ENCODE results near the gene HK1.

Gene HK1

DNA sequence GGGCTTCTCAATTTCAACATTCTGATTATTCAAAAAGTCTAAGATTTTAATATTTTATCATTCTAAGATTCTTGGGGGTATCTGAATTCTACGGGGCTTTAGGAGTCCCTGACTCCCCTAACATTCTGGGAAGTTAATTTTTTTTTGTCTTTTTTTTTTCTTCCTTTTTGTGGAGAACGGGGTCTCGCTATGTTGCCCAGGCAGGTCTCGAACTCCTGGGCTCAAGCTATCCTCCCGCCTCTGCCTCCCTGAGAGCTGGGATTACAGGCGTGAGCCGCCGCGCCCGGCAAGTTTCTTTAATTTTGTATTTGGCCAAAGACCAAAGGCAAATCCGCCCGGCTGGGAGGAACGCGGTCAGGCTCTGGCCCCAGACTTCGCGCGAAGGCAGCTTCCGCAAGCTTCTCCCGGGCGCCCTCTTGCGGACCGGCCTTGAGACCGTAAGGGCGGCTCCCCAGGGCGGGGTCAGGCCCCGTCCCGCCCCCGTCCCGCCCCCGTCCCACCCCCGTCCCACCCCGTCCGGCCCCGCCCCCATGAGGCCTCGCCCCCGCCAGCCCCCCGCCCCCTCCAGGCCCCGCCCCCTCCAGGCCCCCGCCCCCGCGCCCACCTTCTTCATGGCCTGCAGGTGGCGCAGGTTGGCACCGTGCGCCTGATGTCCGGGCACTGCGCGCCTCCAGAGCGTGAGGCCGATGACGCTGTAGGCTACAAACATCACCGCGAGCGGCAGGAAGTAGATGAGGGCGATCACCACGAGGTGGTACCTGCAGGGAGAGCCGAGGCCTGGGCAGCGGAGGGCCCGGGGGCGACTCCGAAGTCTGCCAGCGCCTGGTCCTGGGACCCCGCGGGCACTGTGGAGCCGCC is 130.3 kb downstream of the HK1 start:
- DNase-seq: peak; percentile 92

DNA sequence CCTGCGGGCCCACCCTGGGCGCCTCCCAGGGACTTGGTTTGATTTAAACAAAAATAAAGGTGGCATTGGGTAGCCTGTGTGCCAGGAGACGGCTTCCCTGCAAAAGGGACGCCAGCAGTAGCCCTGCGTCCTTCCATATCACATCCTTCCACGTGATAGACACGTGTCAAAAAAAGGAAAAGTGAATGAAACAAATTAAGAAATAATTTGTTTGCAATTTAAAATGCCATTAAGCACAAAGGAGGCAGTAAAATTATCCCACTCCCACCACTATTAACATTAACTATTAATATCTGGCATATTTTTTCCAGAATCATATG is 130.8 kb downstream of the HK1 start:
- DNase-seq: no peak

DNA sequence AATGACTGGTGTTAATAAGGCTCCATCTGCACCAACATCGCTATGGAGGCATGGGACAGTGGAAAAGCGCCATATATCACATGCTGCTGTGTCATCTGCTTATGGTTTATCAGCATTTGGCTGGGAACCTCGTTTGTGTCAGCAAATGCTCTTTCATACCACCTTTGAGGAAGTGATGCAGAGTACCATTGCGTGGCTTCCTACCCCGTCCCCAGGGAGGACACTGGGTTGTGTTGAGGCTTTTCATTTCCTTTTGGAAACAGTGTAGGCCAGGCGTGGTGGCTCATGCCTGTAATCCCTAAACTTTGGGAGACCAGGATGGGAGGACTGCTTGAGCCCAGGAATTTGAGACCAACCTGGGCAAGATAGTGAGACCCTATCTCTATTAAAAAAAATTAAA is 131.7 kb downstream of the HK1 start:
- no peak for DNase-seq

DNA sequence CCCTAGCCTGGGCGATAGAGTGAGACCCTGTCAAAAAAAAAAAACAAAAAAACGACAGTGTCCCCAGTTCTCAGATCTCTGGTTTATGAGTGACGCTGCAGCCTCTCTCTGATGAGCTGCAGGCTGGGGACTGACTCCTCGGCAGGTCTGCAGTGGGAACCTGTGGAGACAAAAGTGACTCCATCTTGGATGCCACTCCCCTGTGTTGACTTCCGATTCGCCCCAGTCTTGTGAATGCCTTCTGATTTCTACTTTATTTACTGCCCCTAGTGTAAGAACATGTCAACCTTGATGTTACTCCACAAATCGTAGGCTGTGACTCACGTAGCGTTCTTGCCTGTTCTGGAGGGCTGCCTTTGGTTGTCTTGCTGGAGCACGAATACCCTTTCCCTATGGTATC is 132.2 kb downstream of the HK1 start:
- no peak for DNase-seq

DNA sequence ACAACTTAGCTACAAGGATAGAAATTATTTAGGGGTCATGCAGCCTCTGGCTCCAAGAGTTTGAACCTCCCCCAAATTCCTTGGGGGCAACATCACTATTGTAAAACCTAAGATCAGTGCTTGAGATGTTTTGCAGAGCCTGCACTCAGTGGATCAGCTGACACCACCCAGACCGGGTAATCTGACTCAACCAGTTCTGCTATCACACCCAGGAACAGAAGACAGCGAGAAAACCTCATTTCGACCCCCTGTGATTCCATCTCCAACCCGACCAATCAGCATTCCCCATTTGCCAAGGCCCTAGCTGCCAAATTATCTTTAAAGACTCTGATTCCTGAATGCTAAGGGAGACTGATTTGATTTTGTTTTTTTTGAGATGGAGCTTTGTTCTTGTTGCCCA is 133.2 kb downstream of the HK1 start:
- DNase-seq: no peak

DNA sequence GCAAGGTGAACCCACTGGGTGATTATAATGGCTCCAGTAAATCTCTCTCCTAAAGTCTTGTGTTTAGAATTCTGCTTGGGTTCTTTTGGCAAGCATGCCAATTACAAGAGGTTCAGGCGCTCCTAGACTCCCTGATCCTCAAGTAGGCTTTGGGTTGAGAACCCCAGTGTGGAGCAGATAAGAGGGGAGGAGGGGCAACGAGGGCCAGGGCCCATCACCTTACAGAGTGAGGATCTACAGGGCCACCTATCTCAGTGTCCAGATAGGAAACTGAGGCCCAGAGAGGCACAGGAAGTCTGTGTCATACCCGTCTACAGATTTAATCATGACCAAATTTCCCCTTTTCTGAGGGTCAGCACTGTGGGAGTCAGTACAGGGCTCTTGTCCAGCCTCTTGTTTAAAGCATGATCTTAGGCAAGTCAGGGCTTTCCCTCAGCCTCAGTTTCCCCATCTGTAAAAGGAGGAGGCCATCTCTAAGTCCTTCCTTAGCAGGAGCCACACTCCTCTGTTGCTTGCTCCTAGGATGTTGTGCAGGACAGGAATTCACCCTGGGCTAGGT is 134.0 kb downstream of the HK1 start:
- DNase-seq: no peak

DNA sequence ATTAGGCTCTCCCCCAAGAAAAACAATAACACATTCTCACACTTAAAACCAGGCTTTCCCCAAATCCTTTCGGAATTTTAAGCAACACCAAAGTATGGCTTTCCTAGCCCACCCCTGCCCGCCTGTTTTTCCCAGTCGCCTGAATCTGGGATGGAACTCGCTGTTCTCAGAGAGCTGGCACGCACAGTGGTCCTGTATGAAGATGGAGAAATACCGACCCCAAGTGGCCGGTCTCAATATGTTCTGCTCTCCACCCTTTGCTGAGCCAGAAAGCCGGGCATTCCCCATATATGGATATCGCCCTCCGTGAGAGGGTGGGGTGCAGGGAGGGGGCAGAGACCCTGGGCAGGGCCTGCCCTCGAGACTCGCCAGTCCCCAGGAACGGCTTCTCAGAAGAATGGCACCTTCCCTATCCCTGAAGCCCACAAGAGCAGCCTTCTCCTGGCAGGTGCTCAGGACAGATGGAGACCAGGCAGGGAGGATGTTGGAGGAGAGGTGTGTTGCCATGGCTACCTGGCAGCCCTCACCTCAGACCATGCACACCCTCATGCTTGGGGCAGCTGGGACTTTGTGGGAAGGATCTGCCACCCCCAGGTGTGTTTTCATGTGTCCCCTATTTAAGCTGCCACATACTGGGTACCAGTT is 135.0 kb downstream of the HK1 start:
- DNase-seq: peak; percentile 33

DNA sequence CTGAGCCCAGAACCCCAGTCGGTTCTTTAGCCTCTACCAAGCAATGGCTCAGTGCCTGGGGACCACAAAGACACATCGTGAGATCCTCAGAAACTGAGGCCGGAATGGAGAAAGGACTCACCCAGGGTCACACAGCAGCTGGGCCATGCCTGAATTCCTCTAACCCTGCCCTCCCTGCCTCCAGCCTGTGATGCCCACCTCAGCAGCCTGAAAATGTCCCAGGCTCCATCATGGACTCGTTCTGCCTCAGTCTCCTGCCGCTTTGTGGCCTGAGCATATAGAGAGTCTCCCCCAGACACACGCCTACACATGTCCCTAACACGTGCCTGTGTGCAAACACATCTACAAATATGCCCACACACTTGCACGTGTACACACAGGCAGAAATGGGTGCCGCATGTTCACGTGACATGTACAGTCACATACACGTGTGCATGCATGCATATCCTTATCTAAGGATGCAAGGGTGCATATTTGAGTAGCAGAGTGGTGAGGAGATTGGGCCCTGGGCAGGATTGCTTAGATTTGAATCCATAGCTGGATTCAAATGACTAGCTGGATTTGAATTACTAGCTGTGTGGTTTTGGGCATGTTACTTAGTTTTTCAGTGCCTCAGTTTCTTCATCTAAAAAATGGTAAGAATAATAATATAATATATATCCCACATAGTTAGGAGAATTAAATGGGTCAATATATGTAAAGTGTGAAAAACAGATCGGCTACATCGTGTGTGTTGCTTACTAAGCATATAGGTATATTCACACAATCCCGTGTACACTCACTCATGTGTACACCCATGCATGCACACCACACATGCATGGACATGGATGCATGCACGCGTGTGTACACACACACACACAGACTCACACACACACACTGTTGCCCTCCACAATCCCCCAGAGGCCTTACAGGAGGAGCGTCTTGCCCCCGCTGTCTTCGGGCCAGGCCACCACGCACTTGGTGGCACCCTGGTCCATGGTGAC is 136.0 kb downstream of the HK1 start:
- DNase-seq: no peak

DNA sequence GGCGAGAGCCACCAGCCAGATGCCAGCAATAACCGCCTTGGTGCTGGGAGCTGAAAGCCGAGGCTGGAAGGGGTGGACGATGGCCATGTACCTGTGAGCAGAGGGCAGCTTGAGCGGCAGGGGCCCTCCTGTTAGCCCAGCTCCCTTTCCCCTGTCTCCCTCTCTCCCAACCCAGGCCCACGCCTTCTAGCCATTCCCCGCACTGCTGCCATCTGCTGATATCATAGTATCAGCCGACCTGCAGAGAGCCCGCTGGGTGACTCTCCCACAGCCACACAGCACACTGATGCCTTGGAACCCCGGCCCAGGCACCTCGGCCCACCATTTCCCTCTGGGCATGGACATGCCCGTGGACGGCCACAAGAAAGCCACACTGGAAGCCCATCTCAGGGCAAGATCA is 136.8 kb downstream of the HK1 start:
- no peak for DNase-seq

DNA sequence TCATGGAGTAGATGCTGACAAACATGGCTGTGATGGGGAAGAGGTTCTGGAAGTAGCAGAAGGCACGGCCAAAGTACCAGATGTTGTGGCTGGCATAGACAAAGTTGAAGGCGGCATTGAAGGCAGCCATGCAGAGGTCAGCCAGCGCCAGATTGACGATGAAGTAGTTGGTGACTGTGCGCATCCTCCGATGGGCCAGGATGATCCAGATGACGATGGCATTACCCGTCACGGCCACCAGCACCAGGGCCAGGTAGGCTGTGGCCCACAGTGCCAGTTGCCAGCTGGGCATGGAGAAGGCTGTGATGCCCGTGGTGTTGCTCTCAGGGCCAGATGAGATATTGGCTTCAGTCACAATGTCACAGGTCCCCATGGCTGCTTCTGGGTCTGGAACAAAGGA is 137.7 kb downstream of the HK1 start:
- DNase-seq: no peak

DNA sequence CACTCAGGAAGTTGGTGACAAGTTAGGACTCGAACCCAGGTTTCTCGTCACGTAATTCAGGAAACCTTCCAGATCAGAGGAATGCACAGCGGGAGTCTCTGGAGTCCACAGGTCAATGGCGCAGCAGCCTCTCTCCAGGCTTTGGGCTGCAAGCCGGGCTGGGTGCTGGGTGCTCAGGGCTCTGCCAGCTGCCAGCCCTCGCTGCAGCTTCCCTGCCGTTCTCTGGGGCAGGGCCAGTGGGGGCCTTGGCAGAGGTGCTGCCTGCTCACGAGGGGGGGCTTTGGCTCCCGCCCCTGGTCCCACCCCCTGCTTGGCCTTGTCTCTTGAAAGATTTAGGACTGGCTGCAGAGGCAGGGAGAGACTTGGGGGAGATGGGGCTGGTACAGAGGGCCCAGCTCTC is 138.4 kb downstream of the HK1 start, which contains the start of gene TACR2:
TACR2 (minus strand) TSS at position 224 of the 400 bp plus-strand sequence. CDS start 595 bp downstream, outside the sequence.
- DNase-seq: no peak

DNA sequence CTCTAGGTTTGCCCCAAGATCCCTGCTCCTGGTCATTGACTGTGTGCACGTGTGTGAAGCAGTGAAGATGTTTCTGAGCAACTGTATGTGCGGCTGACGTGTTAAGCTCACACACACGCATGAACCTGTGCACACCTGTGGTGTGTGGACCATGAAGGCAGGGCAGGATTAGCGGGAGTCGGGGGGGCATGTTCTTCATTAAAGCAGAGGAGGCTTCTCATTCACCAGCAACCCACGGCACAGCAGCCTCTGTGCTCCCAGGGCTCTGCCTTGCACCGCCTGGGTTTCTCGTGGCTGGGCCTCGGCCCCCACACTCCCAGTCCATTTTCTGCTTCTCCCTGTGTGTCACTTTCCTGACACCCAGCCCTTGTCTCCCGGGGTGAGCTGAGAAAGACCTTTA is 139.2 kb downstream of the HK1 start:
- no peak for DNase-seq

DNA sequence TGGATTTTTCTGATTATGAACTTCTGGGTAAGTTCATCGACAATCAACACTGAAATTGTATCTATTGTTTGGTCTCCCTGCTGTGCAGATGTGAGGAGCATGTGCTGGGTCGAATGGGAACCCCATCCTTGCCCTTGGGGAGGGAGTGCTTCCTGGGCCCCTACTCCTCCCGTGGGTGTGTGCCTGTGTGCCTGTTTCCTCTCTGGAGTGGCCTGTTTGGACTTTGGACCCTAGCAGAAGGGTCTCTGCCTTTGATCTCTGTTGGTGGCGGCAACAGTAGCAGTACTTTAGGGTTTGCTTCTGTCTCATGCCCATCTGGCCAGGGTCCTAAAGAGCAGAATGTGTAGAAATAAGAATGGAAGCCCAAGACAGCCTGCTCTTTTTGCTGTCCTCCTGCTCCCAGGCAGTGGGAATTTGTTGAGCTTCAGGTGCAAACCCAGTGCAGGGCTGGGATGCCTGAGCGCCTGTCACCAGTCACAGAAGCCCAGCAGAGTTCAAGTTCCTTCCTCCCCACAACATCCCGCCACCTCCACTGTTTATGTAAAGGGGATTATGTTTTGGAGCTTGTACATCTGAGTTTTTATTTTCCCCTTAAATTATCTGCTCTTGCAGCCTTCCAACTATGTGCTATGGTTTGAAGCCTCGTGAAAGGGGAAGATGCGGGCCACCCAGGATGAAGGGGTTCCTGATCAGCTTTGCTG is 139.9 kb downstream of the HK1 start:
- DNase-seq: no peak

DNA sequence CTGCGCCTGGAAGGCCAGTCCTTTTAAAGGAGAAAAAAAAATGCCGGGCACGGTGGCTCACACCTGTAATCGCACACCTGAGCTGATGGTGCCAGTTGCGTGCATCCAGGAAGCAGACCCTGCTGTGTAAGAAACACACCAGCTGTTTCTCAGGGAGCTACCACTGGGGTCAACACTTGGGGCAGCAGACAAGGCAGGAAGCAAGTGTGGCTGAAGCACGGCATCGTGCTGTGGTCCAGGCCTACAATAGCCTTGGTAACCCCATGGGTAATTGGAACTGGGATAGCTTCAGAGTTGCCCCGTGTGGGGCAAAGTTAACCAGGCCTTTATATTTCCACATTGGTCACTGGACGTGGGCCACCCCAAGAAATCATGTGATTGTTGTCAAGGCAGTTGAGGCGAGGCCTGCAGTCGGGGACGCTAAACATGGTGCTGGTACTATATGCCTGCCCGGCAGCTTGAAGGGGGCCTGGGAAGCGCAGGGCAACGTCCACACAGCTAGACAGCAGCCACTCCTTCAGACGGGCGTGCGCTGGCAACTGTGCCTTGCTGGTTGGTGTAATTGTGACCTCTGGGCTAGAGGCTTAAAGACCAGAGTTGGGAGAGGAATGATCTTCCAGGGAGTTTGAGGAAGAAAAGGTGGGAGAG is 140.9 kb downstream of the HK1 start:
- DNase-seq: no peak

DNA sequence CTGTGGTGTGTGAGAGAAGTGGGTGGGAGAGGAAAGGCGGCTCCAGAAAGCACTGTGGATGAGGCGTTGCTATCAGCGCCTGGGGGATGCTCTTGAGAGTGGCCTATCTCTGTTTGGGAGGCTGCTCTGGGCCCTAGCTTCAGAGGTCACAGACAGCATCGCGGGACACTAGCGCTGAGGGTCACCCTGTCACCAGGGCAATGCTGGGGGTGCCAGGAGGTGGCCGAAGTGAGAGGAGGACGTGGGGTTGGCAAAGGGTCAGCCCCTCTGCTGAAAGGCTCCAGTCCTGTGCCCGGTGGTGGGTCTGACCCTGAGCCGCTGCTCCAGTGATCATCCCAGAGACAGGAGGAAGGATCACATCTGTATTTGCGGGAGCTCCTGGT is 141.4 kb downstream of the HK1 start:
- no peak for DNase-seq

DNA sequence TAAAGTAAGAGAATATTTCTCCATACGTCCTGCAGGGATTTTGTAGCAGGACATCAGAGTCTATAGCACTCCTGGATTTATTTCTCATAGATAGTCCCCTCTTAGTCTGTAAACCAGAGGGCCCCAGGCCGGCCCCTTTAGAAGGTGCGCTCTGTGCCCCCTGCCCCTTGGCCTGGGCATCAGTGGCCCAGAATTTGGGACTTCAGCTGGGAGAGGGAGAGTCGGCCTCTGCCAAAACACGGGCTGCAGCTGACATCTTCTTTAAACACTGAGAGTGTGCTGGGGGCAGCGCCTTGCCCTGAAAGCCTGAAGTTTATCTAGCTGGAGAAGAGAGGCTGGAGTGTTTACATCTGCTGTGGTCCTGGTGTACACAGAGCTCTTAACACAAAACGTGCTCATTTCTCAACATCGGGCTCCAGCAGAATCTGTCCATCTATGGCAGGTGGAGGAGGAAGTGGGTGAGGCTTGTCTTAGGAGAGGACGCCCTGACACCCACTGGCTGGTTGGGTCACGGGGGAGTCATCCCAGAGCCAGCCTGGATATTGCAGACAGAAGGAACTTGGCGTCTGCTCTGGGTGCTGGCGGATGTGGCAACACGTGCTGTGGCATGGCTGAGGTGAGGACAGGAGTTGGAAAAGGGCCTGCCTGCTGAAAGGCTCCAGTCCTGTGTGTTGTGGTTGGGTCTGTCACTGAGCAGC is 143.5 kb downstream of the HK1 start:
- DNase-seq: no peak

DNA sequence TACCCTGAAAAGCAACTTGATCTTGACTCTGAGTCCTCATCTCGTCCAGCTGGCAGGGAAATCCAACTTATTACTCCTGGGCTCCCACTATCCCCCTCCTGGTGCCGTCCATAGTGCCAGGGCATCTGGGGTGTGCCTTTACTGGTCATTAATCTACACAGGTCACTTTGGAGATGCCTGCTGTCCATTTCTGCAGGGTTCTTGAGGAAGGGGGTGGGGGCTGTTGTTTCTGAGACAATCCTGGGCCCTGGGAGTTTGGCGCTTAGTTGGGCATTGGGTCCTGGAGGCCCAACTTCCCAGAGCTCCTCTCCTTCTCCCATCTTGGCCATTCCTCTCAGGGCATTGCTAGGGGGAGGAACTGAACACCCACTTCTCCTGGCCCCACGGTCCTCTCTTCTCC is 144.4 kb downstream of the HK1 start:
- no peak for DNase-seq

DNA sequence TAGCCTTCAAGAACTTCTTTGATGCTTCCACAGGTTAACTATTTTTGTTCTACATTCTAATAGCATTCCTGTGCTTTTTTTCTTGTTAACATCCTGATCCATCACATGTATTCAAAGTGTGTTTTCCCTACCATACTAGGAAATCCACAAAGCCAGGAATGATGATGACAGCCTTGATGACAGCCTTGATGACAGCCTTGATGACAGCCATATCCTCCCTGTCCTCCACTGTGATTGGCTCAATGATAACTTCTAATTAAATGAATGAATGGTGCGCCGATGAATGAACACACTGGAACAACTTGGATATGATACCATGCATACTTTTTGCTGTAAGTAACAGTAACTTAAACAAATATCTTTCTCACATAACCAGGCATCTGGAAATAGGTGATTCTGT is 146.7 kb downstream of the HK1 start:
- no peak for DNase-seq

DNA sequence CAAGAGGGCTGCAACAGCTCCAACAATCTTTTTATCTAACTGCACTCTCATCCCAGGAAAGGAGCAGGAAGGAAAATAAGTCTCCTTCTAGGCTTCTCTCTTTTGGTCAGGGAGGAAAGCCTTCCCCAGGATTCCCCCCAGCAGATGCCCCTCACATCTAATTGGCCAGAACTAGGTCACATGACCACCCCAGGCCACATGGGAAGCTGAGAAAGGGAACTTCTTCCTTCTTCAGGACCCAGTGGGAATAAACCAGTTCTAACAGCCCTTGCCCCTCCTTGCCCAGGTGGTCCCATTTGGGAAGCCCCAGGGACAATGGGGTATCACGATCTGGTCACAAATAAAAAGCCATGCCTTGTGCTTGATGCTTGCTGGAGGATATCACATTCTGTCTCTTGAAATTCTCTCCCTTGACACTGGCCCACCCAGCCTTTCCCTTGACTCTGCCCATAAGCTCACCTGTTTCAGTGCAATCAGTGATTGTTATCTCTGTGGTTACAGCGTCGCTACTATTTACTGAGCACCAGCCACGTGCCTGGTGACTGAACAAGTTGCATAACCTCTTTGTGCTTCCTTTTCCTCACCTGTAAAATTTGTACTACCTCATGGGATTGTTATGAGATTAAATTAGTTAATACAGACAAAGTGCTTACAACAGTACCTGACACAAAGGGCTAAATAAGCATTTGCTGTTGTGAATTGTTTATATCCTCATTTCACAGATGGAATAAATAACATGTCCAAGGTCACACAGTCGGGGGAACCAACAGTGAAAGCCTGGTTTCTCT is 147.4 kb downstream of the HK1 start:
- no peak for DNase-seq

DNA sequence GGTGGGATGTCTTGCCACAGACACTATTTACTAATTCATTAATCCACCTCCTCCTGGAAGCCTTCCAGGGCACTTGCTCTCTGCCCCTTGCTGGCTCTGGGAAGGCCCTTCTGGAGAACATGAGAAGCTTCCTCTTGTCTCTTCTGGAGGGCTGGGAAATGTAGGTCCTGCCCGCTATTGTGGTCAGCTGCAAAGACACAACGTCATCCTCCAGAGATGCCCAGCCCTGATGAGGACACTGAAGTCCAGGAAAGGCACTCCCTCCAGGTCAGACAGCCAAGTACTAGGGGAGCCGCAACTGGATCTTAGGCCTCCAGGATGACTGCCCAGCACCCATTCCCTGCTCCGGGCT is 148.1 kb downstream of the HK1 start:
- no peak for DNase-seq

DNA sequence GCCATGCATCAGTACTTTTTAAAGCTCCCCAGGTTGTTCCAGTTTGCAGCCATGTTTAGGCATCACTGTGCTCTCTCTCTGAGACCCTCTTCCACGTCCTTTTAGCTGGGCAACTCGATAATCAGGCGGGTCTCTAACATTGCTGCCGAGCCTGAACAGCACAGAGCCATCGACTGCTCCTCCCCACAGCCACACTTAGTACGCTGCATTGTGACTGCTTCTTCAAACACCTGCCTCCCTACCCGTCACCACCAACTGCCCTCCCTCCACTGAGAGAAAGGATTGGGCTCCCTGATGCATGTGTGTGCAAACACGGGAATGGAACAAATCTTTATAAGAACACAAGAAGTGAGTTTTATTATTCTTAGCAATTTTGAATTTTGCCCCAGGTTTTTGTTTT is 149.9 kb downstream of the HK1 start:
- DNase-seq: no peak

All from RPMI8226 (cell line).